Nephron progenitor cell (in vitro differentiated cells): Measurements from ENCODE around the gene CERS2.
A peak's percentile ranks its signal among the peaks of the same experiment; 100 is the strongest.

Experiments
- DNase-seq: peaks from one replicate; pipeline ENCODE4 v3.0.0; 2021
- H3K27ac Mint-ChIP-seq: 2 replicates; pipeline ENCODE4 v1.8.0; 2021; ENCODE audit warnings: mild to moderate bottlenecking, moderate library complexity, mixed read lengths
- H3K27me3 Mint-ChIP-seq: 2 replicates; pipeline ENCODE4 v1.8.0; 2021; ENCODE audit warnings: mild to moderate bottlenecking, low read depth, mixed read lengths; ENCODE audit not compliant: poor library complexity
- H3K36me3 Mint-ChIP-seq: 2 replicates; pipeline ENCODE4 v1.8.0; 2021; ENCODE audit warnings: low read depth, mixed read lengths
- H3K4me1 Mint-ChIP-seq: 2 replicates; pipeline ENCODE4 v1.8.0; 2021; ENCODE audit warnings: mixed read lengths
- H3K4me3 Mint-ChIP-seq: 2 replicates; pipeline ENCODE4 v1.8.0; 2021; ENCODE audit warnings: mild to moderate bottlenecking, moderate library complexity, mixed read lengths
- H3K9me3 Mint-ChIP-seq: 2 replicates; pipeline ENCODE4 v1.8.0; 2021; ENCODE audit warnings: mild to moderate bottlenecking, moderate library complexity, mixed read lengths
- TF ChIP-seq, protein P1 (sequence below): fragments of 200-600 bp; sonication (generic); IDR thresholded peaks from 2 replicates; pipeline ENCODE4 v1.5.0; 2021; ENCODE audit warnings: antibody characterized with exemption

Gene CERS2

DNA sequence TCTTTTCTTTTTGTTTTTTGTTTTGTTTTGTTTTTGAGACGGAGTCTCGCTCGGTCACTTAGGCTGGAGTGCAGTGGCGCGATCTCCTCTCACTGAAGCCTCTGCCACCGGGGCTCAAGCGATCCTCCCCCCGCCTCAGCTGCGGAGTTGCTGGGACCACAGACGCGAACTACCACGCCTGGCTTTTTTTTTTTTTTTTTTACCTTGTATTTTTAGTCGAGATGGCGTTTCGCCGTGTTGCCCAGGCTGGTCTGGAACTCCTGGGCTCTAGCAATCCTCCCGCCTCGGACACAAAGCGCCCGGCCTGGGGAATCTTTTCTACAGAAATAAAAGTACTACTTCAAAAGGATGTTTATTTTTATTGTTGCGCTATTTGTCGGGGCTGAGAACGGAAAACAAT lies 49.6 kb downstream of the CERS2 start:
- peaks cover 31% of the 10 kb centered on the region for H3K36me3 Mint-ChIP-seq
- H3K27me3 Mint-ChIP-seq: peaks cover 8% of the 10 kb centered on the region
- H3K27ac Mint-ChIP-seq: no peak overlapping the region
- peaks cover 29% of the 10 kb centered on the region for H3K4me1 Mint-ChIP-seq
- DNase-seq: no peak
- peak overlapping the region; percentile 20 for H3K4me3 Mint-ChIP-seq
- peaks cover 24% of the 10 kb centered on the region for H3K9me3 Mint-ChIP-seq
- TF ChIP-seq, protein P1, sequence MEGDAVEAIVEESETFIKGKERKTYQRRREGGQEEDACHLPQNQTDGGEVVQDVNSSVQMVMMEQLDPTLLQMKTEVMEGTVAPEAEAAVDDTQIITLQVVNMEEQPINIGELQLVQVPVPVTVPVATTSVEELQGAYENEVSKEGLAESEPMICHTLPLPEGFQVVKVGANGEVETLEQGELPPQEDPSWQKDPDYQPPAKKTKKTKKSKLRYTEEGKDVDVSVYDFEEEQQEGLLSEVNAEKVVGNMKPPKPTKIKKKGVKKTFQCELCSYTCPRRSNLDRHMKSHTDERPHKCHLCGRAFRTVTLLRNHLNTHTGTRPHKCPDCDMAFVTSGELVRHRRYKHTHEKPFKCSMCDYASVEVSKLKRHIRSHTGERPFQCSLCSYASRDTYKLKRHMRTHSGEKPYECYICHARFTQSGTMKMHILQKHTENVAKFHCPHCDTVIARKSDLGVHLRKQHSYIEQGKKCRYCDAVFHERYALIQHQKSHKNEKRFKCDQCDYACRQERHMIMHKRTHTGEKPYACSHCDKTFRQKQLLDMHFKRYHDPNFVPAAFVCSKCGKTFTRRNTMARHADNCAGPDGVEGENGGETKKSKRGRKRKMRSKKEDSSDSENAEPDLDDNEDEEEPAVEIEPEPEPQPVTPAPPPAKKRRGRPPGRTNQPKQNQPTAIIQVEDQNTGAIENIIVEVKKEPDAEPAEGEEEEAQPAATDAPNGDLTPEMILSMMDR: no peak

DNA sequence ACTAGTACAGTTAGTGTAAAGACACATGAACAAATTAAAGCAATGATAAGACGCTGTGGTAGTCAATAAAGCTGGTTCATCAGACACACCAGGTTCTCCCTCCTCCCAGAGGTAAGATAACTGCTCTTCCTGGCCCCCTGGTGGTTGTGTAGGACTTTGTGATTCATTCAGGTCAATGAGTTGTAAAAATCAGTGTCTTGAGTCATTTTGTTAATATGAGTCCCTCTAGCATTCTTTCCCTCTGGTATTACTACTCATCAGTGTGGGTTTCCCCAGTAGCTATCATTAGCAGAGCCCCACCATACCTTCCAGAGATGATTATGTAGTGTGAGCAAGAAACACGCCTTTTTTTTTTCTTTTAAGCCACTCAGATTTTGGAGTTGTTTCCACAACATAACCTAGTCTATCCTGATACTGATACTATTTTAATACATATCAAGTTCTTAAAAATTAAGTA lies 52.1 kb downstream of the CERS2 start:
- peaks cover 5% of the 10 kb centered on the region for H3K36me3 Mint-ChIP-seq
- TF ChIP-seq, protein P1: peak; percentile 76

DNA sequence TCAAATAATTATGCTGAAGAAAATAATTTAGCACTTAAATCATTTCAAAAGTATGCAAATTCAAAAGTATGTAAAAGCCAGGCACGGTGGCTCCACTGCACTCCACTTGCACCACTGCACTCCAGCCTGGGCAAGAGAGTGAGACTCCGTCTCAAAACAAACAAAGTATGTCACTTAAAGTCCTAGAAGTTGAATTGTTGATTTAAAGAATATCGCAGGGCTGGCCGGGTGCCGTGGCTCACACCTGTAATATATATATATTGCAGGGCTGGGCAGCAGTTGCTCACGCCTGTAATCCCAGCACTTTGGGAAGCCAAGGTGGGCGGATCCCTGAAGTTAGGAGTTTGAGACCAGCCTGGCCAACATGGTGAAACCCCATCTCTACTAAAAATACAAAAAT lies 57.2 kb downstream of the CERS2 start:
- Mint-ChIP-seq H3K27ac (no peak overlapping the region), H3K9me3 (no peaks in the 10 kb centered on the region), H3K4me1 (peaks cover 5% of the 10 kb centered on the region), H3K36me3 (no peaks in the 10 kb centered on the region), H3K4me3 (no peak overlapping the region), H3K27me3 (peaks cover 11% of the 10 kb centered on the region)
- no peak for DNase-seq
- TF ChIP-seq, protein P1: no peak

More for the DNA sequence above, 52.1 kb downstream of the CERS2 start:
- H3K27ac Mint-ChIP-seq: no peak overlapping the region
- H3K27me3 Mint-ChIP-seq: peaks cover 8% of the 10 kb centered on the region
- peak; percentile 68 for DNase-seq
- H3K4me3 Mint-ChIP-seq: no peak overlapping the region
- H3K4me1 Mint-ChIP-seq: peaks cover 26% of the 10 kb centered on the region
- H3K9me3 Mint-ChIP-seq: peaks cover 4% of the 10 kb centered on the region
